K562 (cell line): ENCODE data around the gene SCAMP1. TPM values are rescaled to one million over a fixed set of nuclear protein-coding genes. Genes with fewer than 3 reads are reported as not detected.

ENCODE experiments used
- FOXA1 ChIP-seq: fragments of 450-650 bp; IDR thresholded peaks from 2 replicates; pipeline ENCODE4 v1.6.1; 2016; ENCODE audit warnings: mild to moderate bottlenecking, borderline replicate concordance
- MECOM ChIP-seq: fragments of 250-450 bp; sonication (Bioruptor Pico); IDR thresholded peaks from 2 replicates; pipeline ENCODE4 v1.8.0; 2022; ENCODE audit warnings: inconsistent platforms
- PTTG1 ChIP-seq: fragments of 450-650 bp; IDR thresholded peaks from 2 replicates; pipeline ENCODE4 v1.6.1; 2016; ENCODE audit warnings: low read depth, mild to moderate bottlenecking, missing genetic modification characterization, missing compliant biosample characterization
- SREBF1 ChIP-seq: fragments of 150-350 bp; IDR thresholded peaks from 2 replicates; pipeline ENCODE4 v1.6.1; 2014; ENCODE audit warnings: antibody characterized with exemption, low read depth, low read length, borderline replicate concordance
- ZNF592 ChIP-seq: fragments of 450-650 bp; IDR thresholded peaks from 2 replicates; pipeline ENCODE4 v1.6.1; 2017; ENCODE audit warnings: antibody characterized with exemption, mild to moderate bottlenecking
- polyA plus RNA-seq, 8 experiments: library from polyadenylated mRNA; depleted of rRNA in 4 of 8; stranded (reverse) in 5 of 8; unstranded in 3 of 8; fragments of >200 nt; fragmentation: Nextera tagmentation in 2 of 8; fragmentation: Illumina TruSeq in 1 of 8; extraction: Ambion mirVana in 2 of 8; extraction: Trizol in 1 of 8; gene quantifications; 2 replicates each; pipeline versions ENCODE4 v1.2.1 to v1.2.3, GENCODE V29; 2011 to 2014; ENCODE audit warnings: inconsistent platforms in 1 of 8, missing spikeins in 1 of 8
- total RNA-seq, 7 experiments: library from RNA; depleted of rRNA in 6 of 7; stranded (reverse); fragments of >200 nt in 6 of 7; fragmentation: Illumina TruSeq in 2 of 7; extraction: Trizol in 2 of 7; gene quantifications; 2 replicates each; pipeline versions ENCODE4 v1.2.1 to v1.2.3, GENCODE V29; 2011 to 2021; ENCODE audit warnings: low replicate concordance in 1 of 7
- TF ChIP-seq, protein P1 (sequence below): fragments of 250-450 bp; sonication (Bioruptor Pico); IDR thresholded peaks from 2 replicates; pipeline ENCODE4 v1.9.0; 2021; ENCODE audit warnings: mild to moderate bottlenecking
- TF ChIP-seq, protein P2 (sequence below): fragments of 250-450 bp; sonication (Bioruptor Pico); IDR thresholded peaks from 2 replicates; pipeline ENCODE4 v1.4.0; 2020; ENCODE audit warnings: mild to moderate bottlenecking, moderate library complexity

SCAMP1 gene
- total and polyA plus RNA-seq, 9 of the 15 experiments (the other 6 are each of a cell fraction or from before 2014, with no cell fraction given), result 5.4 to 23.9 (median 13.8) TPM

GRCh38 chr5:78507531-78507930 is 147.1 kb downstream of the SCAMP1 start (continued):
- TF ChIP-seq, protein P1, sequence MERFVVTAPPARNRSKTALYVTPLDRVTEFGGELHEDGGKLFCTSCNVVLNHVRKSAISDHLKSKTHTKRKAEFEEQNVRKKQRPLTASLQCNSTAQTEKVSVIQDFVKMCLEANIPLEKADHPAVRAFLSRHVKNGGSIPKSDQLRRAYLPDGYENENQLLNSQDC, result no peak
- TF ChIP-seq MECOM (CRISPR knock-in tag), result no peak
- no peak for TF ChIP-seq PTTG1 (tag)
- TF ChIP-seq FOXA1, result no peak
- TF ChIP-seq, protein P2, sequence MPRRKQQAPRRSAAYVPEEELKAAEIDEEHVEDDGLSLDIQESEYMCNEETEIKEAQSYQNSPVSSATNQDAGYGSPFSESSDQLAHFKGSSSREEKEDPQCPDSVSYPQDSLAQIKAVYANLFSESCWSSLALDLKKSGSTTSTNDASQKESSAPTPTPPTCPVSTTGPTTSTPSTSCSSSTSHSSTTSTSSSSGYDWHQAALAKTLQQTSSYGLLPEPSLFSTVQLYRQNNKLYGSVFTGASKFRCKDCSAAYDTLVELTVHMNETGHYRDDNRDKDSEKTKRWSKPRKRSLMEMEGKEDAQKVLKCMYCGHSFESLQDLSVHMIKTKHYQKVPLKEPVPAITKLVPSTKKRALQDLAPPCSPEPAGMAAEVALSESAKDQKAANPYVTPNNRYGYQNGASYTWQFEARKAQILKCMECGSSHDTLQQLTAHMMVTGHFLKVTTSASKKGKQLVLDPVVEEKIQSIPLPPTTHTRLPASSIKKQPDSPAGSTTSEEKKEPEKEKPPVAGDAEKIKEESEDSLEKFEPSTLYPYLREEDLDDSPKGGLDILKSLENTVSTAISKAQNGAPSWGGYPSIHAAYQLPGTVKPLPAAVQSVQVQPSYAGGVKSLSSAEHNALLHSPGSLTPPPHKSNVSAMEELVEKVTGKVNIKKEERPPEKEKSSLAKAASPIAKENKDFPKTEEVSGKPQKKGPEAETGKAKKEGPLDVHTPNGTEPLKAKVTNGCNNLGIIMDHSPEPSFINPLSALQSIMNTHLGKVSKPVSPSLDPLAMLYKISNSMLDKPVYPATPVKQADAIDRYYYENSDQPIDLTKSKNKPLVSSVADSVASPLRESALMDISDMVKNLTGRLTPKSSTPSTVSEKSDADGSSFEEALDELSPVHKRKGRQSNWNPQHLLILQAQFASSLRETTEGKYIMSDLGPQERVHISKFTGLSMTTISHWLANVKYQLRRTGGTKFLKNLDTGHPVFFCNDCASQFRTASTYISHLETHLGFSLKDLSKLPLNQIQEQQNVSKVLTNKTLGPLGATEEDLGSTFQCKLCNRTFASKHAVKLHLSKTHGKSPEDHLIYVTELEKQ, result no peak
- no peak for TF ChIP-seq ZNF592
- TF ChIP-seq SREBF1, result no peak
